ENCODE data around the gene ZNF536. TPM values are rescaled to one million over a fixed set of nuclear protein-coding genes. Genes with fewer than 3 reads are reported as not detected.
A peak's percentile ranks its signal among the peaks of the same experiment; 100 is the strongest.

The ZNF536 gene
- total and polyA plus RNA-seq, 2 of the 13 experiments (the other 11 are each of a cell fraction or from before 2014, with no cell fraction given), result not detected

- no peak for TF ChIP-seq GMEB1 (CRISPR knock-in tag; IDR thresholded peaks at IDR 0.05; ENCODE audit: borderline replicate concordance)
Measured at GRCh38 chr19:30602661-30603350, 230.6 kb downstream of the ZNF536 start (continued).

GRCh38 chr19:30604657-30605056, 232.5 kb downstream of the ZNF536 start:
- no peak overlapping the region for H2AFZ ChIP-seq (ENCODE audit: low read length)
- ATAC-seq (no peak), DNase-seq (ENCODE audit: low spot score) (no peak), FAIRE-seq (no peak)
- H4K20me1 ChIP-seq (ENCODE audit: insufficient read depth, low read length), result no peaks in the 10 kb centered on the region
- no peak overlapping the region for H3K4me3 ChIP-seq (replicated peaks in 1 of 3; ENCODE audit: insufficient read depth in 1 of 3, low read depth in 2 of 3, low read length in 3 of 3)
- POLR2A ChIA-PET, result no interaction called here
- no TSS peak for BruUV-seq (replicated peaks)
- no peaks in the 10 kb centered on the region for H3K79me2 ChIP-seq (ENCODE audit: insufficient read depth, low read length)
- in situ Hi-C loops (cut with HindIII; ENCODE audit: extremely low pct_ligation_motif_present, low pct_unique_long_range_greater_than_20kb), result no loop called here
- no peaks in the 10 kb centered on the region for H3K4me1 ChIP-seq (ENCODE audit: insufficient read depth, low read length)
- whole genome bisulfite sequencing (ENCODE audit: low lambda C conversion rate), result 12% methylated on average over 5 of the region's 6 CpGs
- intact Hi-C loops (cut with micrococcal nuclease; ENCODE audit: unreplicated experiment), result no loop called here
- CTCF ChIA-PET (ENCODE audit: low intra/inter-chr PET ratio, low total read pairs), result no interaction called here
- no peak overlapping the region for H3K9ac ChIP-seq (ENCODE audit: insufficient read depth, low read depth, low read length)
- H3K4me2 ChIP-seq (ENCODE audit: low read depth, low read length), result no peak overlapping the region
- TF ChIP-seq ZNF468 (CRISPR knock-in tag; IDR thresholded peaks at IDR 0.05), result no peak
- peak; percentile 91 for TF ChIP-seq ZNF768 (CRISPR knock-in tag; IDR thresholded peaks at IDR 0.05)
- no peaks in the 10 kb centered on the region for H3K36me3 ChIP-seq (replicated peaks in 1 of 2; ENCODE audit: control insufficient read depth in 1 of 2, insufficient read depth in 2 of 2, low read length in 2 of 2)
- H3K9me3 ChIP-seq (ENCODE audit: low read length), result no peaks in the 10 kb centered on the region
- H3K27me3 ChIP-seq (ENCODE audit: control insufficient read depth in 1 of 2, insufficient read depth in 2 of 2, low read length in 2 of 2), result no peaks in the 10 kb centered on the region
- no peak overlapping the region for H3K27ac ChIP-seq (ENCODE audit: extremely low read length, insufficient read depth, low read length)

GRCh38 chr19:30605333-30605732, 233.1 kb downstream of the ZNF536 start:
- BruUV-seq (replicated peaks), result no TSS peak
- ATAC-seq (no peak), FAIRE-seq (no peak), DNase-seq (ENCODE audit: low spot score) (no peak)
- H3K9me3 ChIP-seq (ENCODE audit: low read length), result no peaks in the 10 kb centered on the region
- H3K4me1 ChIP-seq (ENCODE audit: insufficient read depth, low read length), result no peaks in the 10 kb centered on the region
- intact Hi-C loops (cut with micrococcal nuclease; ENCODE audit: unreplicated experiment) (no loop called here), in situ Hi-C loops (cut with HindIII; ENCODE audit: extremely low pct_ligation_motif_present, low pct_unique_long_range_greater_than_20kb) (no loop called here)
- ChIA-PET POLR2A (no interaction called here), CTCF (ENCODE audit: low intra/inter-chr PET ratio, low total read pairs) (no interaction called here)
- no peak overlapping the region for H3K4me2 ChIP-seq (ENCODE audit: low read depth, low read length)
- 36% methylated on average over 3 of the region's 3 CpGs for WGBS (ENCODE audit: low lambda C conversion rate)
- no peaks in the 10 kb centered on the region for H3K27me3 ChIP-seq (ENCODE audit: control insufficient read depth in 1 of 2, insufficient read depth in 2 of 2, low read length in 2 of 2)
- no peak overlapping the region for H2AFZ ChIP-seq (ENCODE audit: low read length)
- no peak overlapping the region for H3K4me3 ChIP-seq (replicated peaks in 1 of 3; ENCODE audit: insufficient read depth in 1 of 3, low read depth in 2 of 3, low read length in 3 of 3)
- no peaks in the 10 kb centered on the region for H3K79me2 ChIP-seq (ENCODE audit: insufficient read depth, low read length)
- H3K9ac ChIP-seq (ENCODE audit: insufficient read depth, low read depth, low read length), result no peak overlapping the region
- no peaks in the 10 kb centered on the region for H3K36me3 ChIP-seq (replicated peaks in 1 of 2; ENCODE audit: control insufficient read depth in 1 of 2, insufficient read depth in 2 of 2, low read length in 2 of 2)
- no peaks in the 10 kb centered on the region for H4K20me1 ChIP-seq (ENCODE audit: insufficient read depth, low read length)
- no peak overlapping the region for H3K27ac ChIP-seq (ENCODE audit: extremely low read length, insufficient read depth, low read length)
- TF ChIP-seq BORCS8-MEF2B (CRISPR knock-in tag; IDR thresholded peaks at IDR 0.05) (no peak), SNAPC5 (CRISPR knock-in tag; IDR thresholded peaks at IDR 0.05; ENCODE audit: borderline replicate concordance) (no peak), RFX5 (IDR thresholded peaks at IDR 0.05; ENCODE audit: low read depth, low read length) (no peak), ZFP82 (CRISPR knock-in tag; IDR thresholded peaks at IDR 0.05; ENCODE audit: borderline replicate concordance) (no peak), ZNF121 (CRISPR knock-in tag; IDR thresholded peaks at IDR 0.05) (no peak), LCORL (IDR thresholded peaks at IDR 0.05) (no peak), LCORL (CRISPR knock-in tag; IDR thresholded peaks at IDR 0.05) (no peak), RAD21 (CRISPR knock-in tag; IDR thresholded peaks at IDR 0.05) (no peak), ELF1 (CRISPR knock-in tag; IDR thresholded peaks at IDR 0.05) (no peak), MAFK (conservative IDR thresholded peaks at IDR 0.05 in 1 of 2, IDR thresholded peaks at IDR 0.05 in 1 of 2; ENCODE audit: low read length in 2 of 2) (no peak), ZBTB3 (CRISPR knock-in tag; IDR thresholded peaks at IDR 0.05; ENCODE audit: borderline replicate concordance, low read depth) (no peak), ZNF260 (CRISPR knock-in tag; IDR thresholded peaks at IDR 0.05; ENCODE audit: borderline replicate concordance, low read depth) (no peak), ZKSCAN5 (CRISPR knock-in tag; IDR thresholded peaks at IDR 0.05) (no peak), SAP130 (CRISPR knock-in tag; IDR thresholded peaks at IDR 0.05; ENCODE audit: low read depth) (no peak)
